GM23248 (cell line): Measurements from ENCODE around the gene NAPA. TPM values are rescaled to one million over a fixed set of nuclear protein-coding genes. Genes with fewer than 3 reads are reported as not detected.
A peak's percentile ranks its signal among the peaks of the same experiment; 100 is the strongest.

Source experiments
- DNase-seq: peaks from one replicate; pipeline ENCODE4 v3.0.0-alpha.2; 2015
- H2AFZ ChIP-seq: fragments of 200-600 bp; sonication (generic); 2 replicates; pipeline ENCODE4 v1.6.1; 2016; ENCODE audit warnings: antibody characterized with exemption
- H3F3A ChIP-seq: fragments of 200-600 bp; sonication (generic); 2 replicates; pipeline ENCODE4 v1.6.1; 2016; ENCODE audit warnings: mild to moderate bottlenecking, antibody characterized with exemption, mixed run types; ENCODE audit not compliant: insufficient read depth
- H3K27ac ChIP-seq: fragments of 200-600 bp; sonication (generic); 2 replicates; pipeline ENCODE4 v1.5.1; 2016; ENCODE audit warnings: mild to moderate bottlenecking
- H3K27me3 ChIP-seq: fragments of 200-600 bp; sonication (generic); replicated peaks from 2 replicates; pipeline ENCODE4 v1.6.1; 2016; ENCODE audit warnings: mild to moderate bottlenecking; ENCODE audit not compliant: insufficient read depth
- H3K36me3 ChIP-seq: fragments of 200-600 bp; sonication (generic); 2 replicates; pipeline ENCODE4 v1.6.1; 2016; ENCODE audit warnings: low read depth, mild to moderate bottlenecking
- H3K4me1 ChIP-seq: fragments of 200-600 bp; sonication (generic); 2 replicates; pipeline ENCODE4 v1.6.1; 2016; ENCODE audit warnings: mild to moderate bottlenecking; ENCODE audit not compliant: insufficient read depth
- H3K4me2 ChIP-seq: fragments of 200-600 bp; sonication (generic); one replicate; pipeline ENCODE4 v1.6.1; 2016; ENCODE audit warnings: mild to moderate bottlenecking; ENCODE audit not compliant: unreplicated experiment
- H3K4me3 ChIP-seq: fragments of 200-600 bp; sonication (generic); 2 replicates; pipeline ENCODE4 v1.5.1; 2016; ENCODE audit warnings: mild to moderate bottlenecking
- H3K79me2 ChIP-seq: fragments of 200-600 bp; sonication (generic); 2 replicates; pipeline ENCODE4 v1.6.1; 2016; ENCODE audit warnings: mild to moderate bottlenecking; ENCODE audit not compliant: insufficient read depth
- H3K9ac ChIP-seq: fragments of 200-600 bp; sonication (generic); 2 replicates; pipeline ENCODE4 v1.6.1; 2016; ENCODE audit warnings: mild to moderate bottlenecking
- H3K9me2 ChIP-seq: fragments of 200-600 bp; sonication (generic); 2 replicates; pipeline ENCODE4 v1.6.1; 2016; ENCODE audit warnings: mixed run types, mild to moderate bottlenecking, moderate library complexity; ENCODE audit not compliant: insufficient read depth
- H3K9me3 ChIP-seq: fragments of 200-600 bp; sonication (generic); one replicate; pipeline ENCODE4 v1.6.1; 2017; ENCODE audit warnings: low read depth
- H4K20me1 ChIP-seq: fragments of 200-600 bp; sonication (generic); 2 replicates; pipeline ENCODE4 v1.6.0; 2016; ENCODE audit not compliant: insufficient read depth
- EZH2 ChIP-seq: fragments of 200-600 bp; sonication (generic); IDR thresholded peaks from 2 replicates; pipeline ENCODE4 v1.6.1; 2018; ENCODE audit warnings: antibody characterized with exemption, mild to moderate bottlenecking; ENCODE audit not compliant: insufficient read depth, poor library complexity, severe bottlenecking
- EZH2phosphoT487 ChIP-seq: fragments of 200-600 bp; sonication (generic); IDR thresholded peaks from 2 replicates; pipeline ENCODE4 v1.6.1; 2018; ENCODE audit warnings: antibody characterized with exemption, moderate library complexity, mild to moderate bottlenecking, low read depth; ENCODE audit not compliant: insufficient read depth
- WGBS, 2 experiments: methylation state at CpG; one replicate each; pipeline ENCODE4 v1.1.6; 2015 to 2017; ENCODE audit warnings: low lambda C conversion rate in 2 of 2, low coverage in 1 of 2; ENCODE audit errors: missing lambda C conversion rate in 2 of 2; 5-methylcytosine and 5-hydroxymethylcytosine counted together
- in situ Hi-C: fragments of 300-500 bp; cut with MboI; formaldehyde crosslinking; loops from 2 replicates; pipeline ENCODE4 v1.15.0; 2020
- polyA plus RNA-seq: library from polyadenylated mRNA; unstranded; fragments of >200 nt; fragmentation: Nextera tagmentation; extraction: Ambion mirVana; gene quantifications from 2 replicates; pipeline ENCODE4 v1.2.1, GENCODE V29; 2016
- total RNA-seq: library from RNA; depleted of rRNA; stranded (reverse); fragments of >200 nt; shearing (Covaris generic); gene quantifications from 2 replicates; pipeline ENCODE4 v1.2.3, GENCODE V29; 2014

Gene NAPA
- total and polyA plus RNA-seq, 2 experiments from 2014 or later = 94.1 to 183 TPM

DNA sequence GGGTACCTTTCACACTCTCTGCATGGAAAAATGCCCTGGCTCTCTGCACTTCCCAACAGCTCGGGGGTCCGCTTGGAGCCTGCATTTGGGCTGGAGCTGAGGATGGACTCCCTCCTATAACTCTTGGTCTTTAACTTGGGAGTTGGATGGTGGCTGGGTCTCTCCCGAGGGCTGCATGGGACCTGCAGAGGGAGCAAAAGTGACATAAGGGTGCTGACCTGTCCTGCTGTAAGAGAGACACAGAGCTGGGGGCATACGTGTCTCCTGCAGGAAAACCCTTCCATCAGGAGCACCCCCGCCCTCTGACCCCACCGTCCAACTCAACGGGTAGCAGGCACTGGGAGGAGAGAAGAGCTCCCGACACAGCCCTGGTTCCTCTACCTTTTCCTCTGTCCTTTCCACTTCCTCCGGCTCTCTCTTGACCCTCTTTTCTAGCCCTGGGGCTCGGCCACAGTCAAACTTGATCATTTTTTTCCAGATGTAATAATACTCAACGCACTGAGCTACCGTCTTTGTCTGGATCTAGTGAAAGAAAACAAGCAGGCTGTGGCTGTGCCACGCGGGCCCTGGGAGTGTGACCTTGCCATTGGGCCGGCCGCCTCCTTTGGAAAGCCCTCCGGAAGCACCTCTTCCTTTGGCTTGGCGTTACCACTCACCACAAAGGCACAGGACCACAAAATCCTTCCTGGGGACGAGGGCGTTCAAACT lies 6.8 kb upstream of the NAPA start:
- H3K9ac ChIP-seq = no peak overlapping the region
- no peaks in the 10 kb centered on the region for H3K9me3 ChIP-seq
- H2AFZ ChIP-seq = peak overlapping the region; percentile 83
- no peaks in the 10 kb centered on the region for H4K20me1 ChIP-seq
- H3K36me3 ChIP-seq = no peaks in the 10 kb centered on the region
- no peaks in the 10 kb centered on the region for H3K79me2 ChIP-seq
- no peak for DNase-seq
- H3K4me2 ChIP-seq = peak overlapping the region; percentile 39
- WGBS, 2 experiments = 42 to 44% methylated on average over 20 of the region's 20 CpGs
- peaks cover 6% of the 10 kb centered on the region for H3K4me1 ChIP-seq
- no peak for TF ChIP-seq EZH2phosphoT487
- no peak for TF ChIP-seq EZH2
- H3K27ac ChIP-seq = 0 out of 2 replicates have a peak overlapping the region, but pooled peaks have one; percentile 5
- H3K9me2 ChIP-seq = no peaks in the 10 kb centered on the region
- in situ Hi-C loops = no loop called here
- H3K27me3 ChIP-seq = no peaks in the 10 kb centered on the region
- H3K4me3 ChIP-seq = no peak overlapping the region
- no peaks in the 10 kb centered on the region for H3F3A ChIP-seq

DNA sequence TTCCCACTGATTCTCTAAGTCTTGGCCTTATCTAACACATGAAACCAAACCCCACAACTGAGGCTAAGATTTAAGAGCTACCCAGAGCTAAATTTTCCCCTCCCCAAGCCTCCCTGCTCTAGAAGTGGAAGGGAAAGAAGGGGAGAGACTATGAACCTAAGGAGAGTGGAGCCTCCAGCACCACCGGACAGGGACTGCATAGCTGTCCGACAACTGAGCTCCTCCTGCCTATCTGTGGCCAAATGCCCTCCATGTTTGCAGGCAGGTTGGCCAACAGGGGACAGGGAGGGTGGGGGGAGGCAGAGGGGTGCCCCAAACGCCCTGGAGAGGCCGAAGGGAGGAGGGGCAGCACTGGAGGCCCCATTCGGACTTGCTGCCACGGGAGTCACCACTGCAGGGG lies 6.0 kb upstream of the NAPA start:
- Histone ChIP-seq H2AFZ (no peak overlapping the region), H3K9me3 (no peaks in the 10 kb centered on the region), H3K4me3 (no peak overlapping the region), H3K27me3 (no peaks in the 10 kb centered on the region), H3K9me2 (no peaks in the 10 kb centered on the region), H3K4me1 (peaks cover 6% of the 10 kb centered on the region), H3K4me2 (no peak overlapping the region), H3K27ac (no peak overlapping the region), H3F3A (no peaks in the 10 kb centered on the region), H3K36me3 (no peaks in the 10 kb centered on the region), H4K20me1 (no peaks in the 10 kb centered on the region), H3K9ac (no peak overlapping the region), H3K79me2 (no peaks in the 10 kb centered on the region)
- DNase-seq = no peak
- 84 to 95% methylated on average over 3 to 6 of the region's 6 CpGs for WGBS, 2 experiments
- no peak for TF ChIP-seq EZH2
- no peak for TF ChIP-seq EZH2phosphoT487
- in situ Hi-C loops = no loop called here

DNA sequence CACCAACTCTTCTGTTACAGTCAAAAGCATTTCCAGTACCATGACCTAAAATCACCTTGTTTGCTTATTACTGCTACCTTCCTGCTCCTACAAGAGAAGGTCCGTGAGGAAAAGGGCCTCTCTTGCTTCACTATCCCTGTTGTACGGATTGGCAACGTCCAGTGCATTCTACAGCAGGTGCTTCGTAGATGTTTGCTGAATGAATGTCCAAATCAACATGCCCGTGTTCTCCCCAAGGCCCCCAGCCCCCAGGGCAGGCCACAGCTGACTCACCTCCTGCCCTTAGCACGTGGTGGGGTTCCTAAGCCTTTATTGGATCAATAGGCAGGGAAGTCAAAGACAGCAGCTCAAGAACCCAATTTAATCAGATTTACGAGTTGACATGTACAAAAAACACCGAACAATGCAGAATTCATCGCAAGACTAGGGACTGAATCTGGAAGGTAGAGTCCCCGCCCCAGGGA lies 5.5 kb upstream of the NAPA start:
- no peak for TF ChIP-seq EZH2phosphoT487
- TF ChIP-seq EZH2 = no peak
- peaks cover 6% of the 10 kb centered on the region for H3K4me1 ChIP-seq
- no peaks in the 10 kb centered on the region for H3F3A ChIP-seq
- no peaks in the 10 kb centered on the region for H3K9me3 ChIP-seq
- H2AFZ ChIP-seq = no peak overlapping the region
- no peak overlapping the region for H3K9ac ChIP-seq
- no peaks in the 10 kb centered on the region for H3K79me2 ChIP-seq
- H3K27me3 ChIP-seq = no peaks in the 10 kb centered on the region
- DNase-seq = no peak
- 70 to 77% methylated on average over 10 of the region's 10 CpGs for WGBS, 2 experiments
- H3K4me2 ChIP-seq = no peak overlapping the region
- H3K36me3 ChIP-seq = no peaks in the 10 kb centered on the region
- H3K4me3 ChIP-seq = no peak overlapping the region
- H3K27ac ChIP-seq = no peak overlapping the region
- H3K9me2 ChIP-seq = no peaks in the 10 kb centered on the region
- no peaks in the 10 kb centered on the region for H4K20me1 ChIP-seq
- in situ Hi-C loops = no loop called here

DNA sequence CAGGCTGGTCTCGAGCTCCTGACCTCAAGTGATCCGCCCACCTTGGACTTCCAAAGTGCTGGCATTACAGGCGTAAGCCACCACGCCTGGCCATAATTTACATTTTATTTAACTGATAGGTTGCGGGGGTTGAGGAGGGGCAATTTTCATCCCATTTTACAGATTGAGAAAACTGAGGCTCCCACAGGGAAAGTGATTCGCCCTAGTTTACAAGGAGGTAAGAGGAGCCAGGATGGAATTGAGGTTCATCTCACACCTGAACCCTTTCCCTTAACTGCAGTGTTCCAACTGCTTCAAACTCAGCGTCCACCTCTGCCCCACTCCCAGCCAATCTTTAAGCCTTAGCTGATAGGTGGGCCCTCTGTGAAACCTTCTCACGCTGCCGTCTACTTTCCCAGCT lies 4.0 kb upstream of the NAPA start:
- H3K4me2 ChIP-seq = no peak overlapping the region
- H3K27me3 ChIP-seq = no peaks in the 10 kb centered on the region
- H3K4me3 ChIP-seq = no peak overlapping the region
- no peaks in the 10 kb centered on the region for H3K9me2 ChIP-seq
- no peak overlapping the region for H2AFZ ChIP-seq
- no peaks in the 10 kb centered on the region for H3K36me3 ChIP-seq
- H3F3A ChIP-seq = no peaks in the 10 kb centered on the region
- in situ Hi-C loops = no loop called here
- TF ChIP-seq EZH2 (no peak), EZH2phosphoT487 (no peak)
- no peaks in the 10 kb centered on the region for H4K20me1 ChIP-seq
- no peak overlapping the region for H3K9ac ChIP-seq
- H3K27ac ChIP-seq = no peak overlapping the region
- peaks cover 9% of the 10 kb centered on the region for H3K79me2 ChIP-seq
- H3K9me3 ChIP-seq = no peaks in the 10 kb centered on the region
- no peak for DNase-seq
- WGBS, 2 experiments = 83 to 84% methylated on average over 9 of the region's 9 CpGs
- peaks cover 6% of the 10 kb centered on the region for H3K4me1 ChIP-seq
